MM.1S (cell line): ENCODE data around the gene PPIP5K1.

Source experiments
- DNase-seq: peaks from one replicate; pipeline ENCODE4 v3.0.0-alpha.2; 2015
- H2AFZ ChIP-seq: fragments of 300-600 bp; sonication (generic); 2 replicates; pipeline ENCODE4 v1.6.0; 2016; ENCODE audit warnings: antibody characterized with exemption, low read length
- H3F3A ChIP-seq: fragments of 300-600 bp; sonication (generic); 2 replicates; pipeline ENCODE4 v1.6.1; 2016; ENCODE audit warnings: mild to moderate bottlenecking, antibody characterized with exemption, low read length, moderate library complexity, mixed read lengths; ENCODE audit not compliant: insufficient read depth
- H3K27ac ChIP-seq: fragments of 300-600 bp; sonication (generic); 2 replicates; pipeline ENCODE4 v1.5.1; 2016; ENCODE audit warnings: mild to moderate bottlenecking, low read length
- H3K27me3 ChIP-seq: fragments of 300-600 bp; sonication (generic); replicated peaks from 2 replicates; pipeline ENCODE4 v1.6.0; 2016; ENCODE audit warnings: low read length; ENCODE audit not compliant: insufficient read depth
- H3K36me3 ChIP-seq: fragments of 300-600 bp; sonication (generic); replicated peaks from 2 replicates; pipeline ENCODE4 v1.6.1; 2016; ENCODE audit warnings: mild to moderate bottlenecking, low read length, mixed read lengths; ENCODE audit not compliant: insufficient read depth
- H3K4me1 ChIP-seq: fragments of 300-600 bp; sonication (generic); 2 replicates; pipeline ENCODE4 v1.6.1; 2016; ENCODE audit warnings: low read length, mixed read lengths
- H3K4me2 ChIP-seq: fragments of 300-600 bp; sonication (generic); 2 replicates; pipeline ENCODE4 v1.6.0; 2016; ENCODE audit warnings: low read depth, low read length
- H3K4me3 ChIP-seq: fragments of 300-600 bp; sonication (generic); 2 replicates; pipeline ENCODE4 v1.5.1; 2016; ENCODE audit warnings: low read length, mixed read lengths
- H3K79me2 ChIP-seq: fragments of 300-600 bp; sonication (generic); 2 replicates; pipeline ENCODE4 v1.6.1; 2016; ENCODE audit warnings: mixed run types, low read length, mixed read lengths
- H3K9ac ChIP-seq: fragments of 300-600 bp; sonication (generic); 2 replicates; pipeline ENCODE4 v1.6.1; 2016; ENCODE audit warnings: low read length, mixed read lengths
- H3K9me2 ChIP-seq: fragments of 300-600 bp; sonication (generic); replicated peaks from 2 replicates; pipeline ENCODE4 v1.6.1; 2016; ENCODE audit warnings: mild to moderate bottlenecking, low read length, mixed read lengths; ENCODE audit not compliant: insufficient read depth
- H3K9me3 ChIP-seq: fragments of 300-600 bp; sonication (generic); replicated peaks from 2 replicates; pipeline ENCODE4 v1.6.1; 2016; ENCODE audit warnings: mild to moderate bottlenecking, low read length, mixed read lengths; ENCODE audit not compliant: insufficient read depth
- H4K20me1 ChIP-seq: fragments of 300-600 bp; sonication (generic); 2 replicates; pipeline ENCODE4 v1.6.1; 2016; ENCODE audit warnings: mild to moderate bottlenecking, low read length, moderate library complexity, mixed read lengths; ENCODE audit not compliant: insufficient read depth
- CTCF ChIP-seq: fragments of 300-600 bp; sonication (generic); IDR thresholded peaks from 2 replicates; pipeline ENCODE4 v1.5.1; 2016; ENCODE audit warnings: antibody characterized with exemption, low read length, mixed read lengths
- EZH2 ChIP-seq: fragments of 300-600 bp; sonication (generic); optimal IDR thresholded peaks from 2 replicates; pipeline ENCODE3; 2017; ENCODE audit warnings: low read depth, mild to moderate bottlenecking, antibody characterized with exemption, low read length, mixed read lengths
- EZH2phosphoT487 ChIP-seq: fragments of 300-600 bp; sonication (generic); IDR thresholded peaks from 2 replicates; pipeline ENCODE4 v1.6.1; 2018; ENCODE audit warnings: antibody characterized with exemption, low read length

The PPIP5K1 gene

GRCh38 chr15:43524254-43524845 lies 65.7 kb downstream of the PPIP5K1 start:
- H3F3A ChIP-seq, result no peaks in the 10 kb centered on the region
- TF ChIP-seq EZH2phosphoT487, result no peak
- no peak for TF ChIP-seq EZH2
- peak; percentile 28 for TF ChIP-seq CTCF
- no peak overlapping the region for H3K9ac ChIP-seq
- H3K9me2 ChIP-seq, result no peaks in the 10 kb centered on the region
- peak overlapping the region; percentile 41; the same call in 1 of the 2 replicates for H2AFZ ChIP-seq
- peaks cover 11% of the 10 kb centered on the region for H3K4me1 ChIP-seq
- H3K4me2 ChIP-seq, result no peak overlapping the region
- H4K20me1 ChIP-seq, result no peaks in the 10 kb centered on the region
- no peaks in the 10 kb centered on the region for H3K79me2 ChIP-seq
- no peaks in the 10 kb centered on the region for H3K36me3 ChIP-seq
- peak; percentile 36 for DNase-seq
- H3K9me3 ChIP-seq, result no peaks in the 10 kb centered on the region
- no peak overlapping the region for H3K4me3 ChIP-seq
- no peaks in the 10 kb centered on the region; the same call in 1 of the 2 replicates for H3K27me3 ChIP-seq
- H3K27ac ChIP-seq, result no peak overlapping the region

- H3K27ac ChIP-seq, result no peak overlapping the region
- no peaks in the 10 kb centered on the region for H3K36me3 ChIP-seq
- H3K27me3 ChIP-seq, result peaks cover 4% of the 10 kb centered on the region; the same call in 1 of the 2 replicates
Observed at GRCh38 chr15:43523646-43524045, 66.4 kb downstream of the PPIP5K1 start.

GRCh38 chr15:43522247-43522646 lies 67.8 kb downstream of the PPIP5K1 start:
- Histone ChIP-seq H2AFZ (no peak overlapping the region), H3K36me3 (no peaks in the 10 kb centered on the region), H4K20me1 (no peaks in the 10 kb centered on the region), H3K4me1 (peaks cover 11% of the 10 kb centered on the region), H3K9me2 (no peaks in the 10 kb centered on the region), H3K9me3 (no peaks in the 10 kb centered on the region), H3K4me3 (no peak overlapping the region), H3K27me3 (peaks cover 4% of the 10 kb centered on the region; the same call in 1 of the 2 replicates), H3F3A (no peaks in the 10 kb centered on the region), H3K79me2 (no peaks in the 10 kb centered on the region), H3K9ac (no peak overlapping the region), H3K27ac (no peak overlapping the region), H3K4me2 (no peak overlapping the region)
- DNase-seq, result no peak
- no peak for TF ChIP-seq EZH2
- no peak for TF ChIP-seq CTCF
- no peak for TF ChIP-seq EZH2phosphoT487

More at GRCh38 chr15:43523646-43524045, 66.4 kb downstream of the PPIP5K1 start:
- Histone ChIP-seq H4K20me1 (no peaks in the 10 kb centered on the region), H3K9ac (no peak overlapping the region), H3K79me2 (no peaks in the 10 kb centered on the region), H3K4me3 (no peak overlapping the region), H3K4me1 (peaks cover 11% of the 10 kb centered on the region), H2AFZ (no peak overlapping the region), H3K9me3 (no peaks in the 10 kb centered on the region), H3F3A (no peaks in the 10 kb centered on the region), H3K9me2 (no peaks in the 10 kb centered on the region), H3K4me2 (no peak overlapping the region)
- no peak for TF ChIP-seq EZH2
- TF ChIP-seq EZH2phosphoT487, result no peak
- no peak for TF ChIP-seq CTCF
- no peak for DNase-seq
